HG03039 (cell line): Measurements from ENCODE around the gene NECTIN2.
"Not testable (repeated sequence)": the region's sequence is repeated elsewhere in the genome, so short reads cannot be mapped to it uniquely, and the experiment has no call there.

Experiments used
- ATAC-seq: cut with Tn5 transposase; IDR thresholded peaks from one replicate; pipeline ENCODE4 v1.9.1; 2021; ENCODE audit warnings: mild to moderate bottlenecking, moderate library complexity; ENCODE audit not compliant: unreplicated experiment

Gene NECTIN2

GRCh38 chr19:44816301-44816700 is 29.8 kb upstream of the NECTIN2 start:
- ATAC-seq = no peak

- no peak for ATAC-seq
These were observed 28.2 kb upstream of the NECTIN2 start for GRCh38 chr19:44817725-44818465.

GRCh38 chr19:44818466-44819031 is 27.5 kb upstream of the NECTIN2 start:
- ATAC-seq = no peak

- no peak for ATAC-seq
These were observed 26.8 kb upstream of the NECTIN2 start for GRCh38 chr19:44819246-44819832.

GRCh38 chr19:44820648-44821609 is 25.2 kb upstream of the NECTIN2 start:
- ATAC-seq = no peak

GRCh38 chr19:44822177-44822576 is 23.9 kb upstream of the NECTIN2 start:
- no peak for ATAC-seq

- no peak for ATAC-seq
These were observed 23.3 kb upstream of the NECTIN2 start for GRCh38 chr19:44822670-44823372.

GRCh38 chr19:44823373-44823698 is 22.8 kb upstream of the NECTIN2 start:
- no peak for ATAC-seq

- ATAC-seq = no peak
These were observed 21.3 kb upstream of the NECTIN2 start for GRCh38 chr19:44824761-44825160.

- ATAC-seq = not testable (repeated sequence)
These were observed 13.2 kb upstream of the NECTIN2 start for GRCh38 chr19:44832875-44833274.

GRCh38 chr19:44834399-44834798 is 11.7 kb upstream of the NECTIN2 start:
- not testable (repeated sequence) for ATAC-seq

- ATAC-seq = no peak
These were observed 6.8 kb upstream of the NECTIN2 start for GRCh38 chr19:44839276-44839675.

GRCh38 chr19:44840811-44841210 is 5.3 kb upstream of the NECTIN2 start:
- ATAC-seq = no peak

- no peak for ATAC-seq
These were observed 4.9 kb upstream of the NECTIN2 start for GRCh38 chr19:44841231-44841630.

- ATAC-seq = no peak
These were observed 848 bp upstream of the NECTIN2 start for GRCh38 chr19:44845286-44845611.

- no peak for ATAC-seq
These were observed 502 bp downstream of the NECTIN2 start for GRCh38 chr19:44846455-44847143.

- no peak for ATAC-seq
These were observed 1.3 kb downstream of the NECTIN2 start for GRCh38 chr19:44847144-44848035.

- ATAC-seq = no peak
These were observed 2.1 kb downstream of the NECTIN2 start for GRCh38 chr19:44848036-44848811.
